Spleen (tissue), 7 donors: Measurements from ENCODE around the gene CDH8.

ENCODE experiments used
- POLR2AphosphoS5 ChIP-seq, 3 donors: sonication (generic); formaldehyde crosslinking; IDR thresholded peaks; one replicate each; pipeline ENCODE4 v1.5.1; 2017; ENCODE audit warnings: antibody characterized with exemption in 3 of 3
- TF ChIP-seq, protein P1 (sequence below), 11 experiments: fragments of 200-600 bp in 7 of 11; fragments of 450-650 bp in 4 of 11; sonication (generic) in 4 of 11; IDR thresholded peaks in 8 of 11; conservative IDR thresholded peaks in 3 of 11; 1 replicate in 7 of 11; 2 replicates in 4 of 11; pipeline versions ENCODE4 v1.4.0 to v1.8.0; 2016 to 2021; ENCODE audit warnings: antibody characterized with exemption in 11 of 11, inconsistent platforms in 4 of 11, mild to moderate bottlenecking in 1 of 11
- donor health status: DM: no; HTN: no; CAD: no; lungs with moderate emphysema.
- donor health status: DM: no; HTN: no; CAD: no.
- donor health status: DM: no; HTN: no; CAD: no.

DNA sequence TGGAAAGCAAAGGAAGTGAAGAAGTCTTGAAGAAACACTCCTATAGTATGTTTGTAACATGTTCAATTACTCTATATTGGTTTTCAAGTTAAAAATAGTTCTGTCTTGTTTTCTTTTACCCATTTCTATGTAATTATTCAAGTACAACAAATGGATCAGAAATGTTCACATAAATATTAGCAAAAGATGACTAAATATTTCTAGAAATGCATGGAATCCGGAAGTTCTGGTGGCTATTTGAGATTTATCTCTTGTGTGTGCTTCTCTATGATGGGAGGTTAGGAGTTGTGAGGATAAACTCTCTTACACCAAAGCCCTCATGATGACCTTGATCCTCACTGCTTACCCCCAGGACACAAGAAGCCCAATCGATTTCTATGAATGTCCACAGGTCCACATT lies 237.5 kb downstream of the CDH8 start:
- TF ChIP-seq POLR2AphosphoS5 (IDR thresholded peaks at IDR 0.05) = no peak
- TF ChIP-seq, protein P1, sequence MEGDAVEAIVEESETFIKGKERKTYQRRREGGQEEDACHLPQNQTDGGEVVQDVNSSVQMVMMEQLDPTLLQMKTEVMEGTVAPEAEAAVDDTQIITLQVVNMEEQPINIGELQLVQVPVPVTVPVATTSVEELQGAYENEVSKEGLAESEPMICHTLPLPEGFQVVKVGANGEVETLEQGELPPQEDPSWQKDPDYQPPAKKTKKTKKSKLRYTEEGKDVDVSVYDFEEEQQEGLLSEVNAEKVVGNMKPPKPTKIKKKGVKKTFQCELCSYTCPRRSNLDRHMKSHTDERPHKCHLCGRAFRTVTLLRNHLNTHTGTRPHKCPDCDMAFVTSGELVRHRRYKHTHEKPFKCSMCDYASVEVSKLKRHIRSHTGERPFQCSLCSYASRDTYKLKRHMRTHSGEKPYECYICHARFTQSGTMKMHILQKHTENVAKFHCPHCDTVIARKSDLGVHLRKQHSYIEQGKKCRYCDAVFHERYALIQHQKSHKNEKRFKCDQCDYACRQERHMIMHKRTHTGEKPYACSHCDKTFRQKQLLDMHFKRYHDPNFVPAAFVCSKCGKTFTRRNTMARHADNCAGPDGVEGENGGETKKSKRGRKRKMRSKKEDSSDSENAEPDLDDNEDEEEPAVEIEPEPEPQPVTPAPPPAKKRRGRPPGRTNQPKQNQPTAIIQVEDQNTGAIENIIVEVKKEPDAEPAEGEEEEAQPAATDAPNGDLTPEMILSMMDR (IDR thresholded peaks at IDR 0.05 in 8 of 11, conservative IDR thresholded peaks at IDR 0.05 in 3 of 11) = no peak
